ENCODE data around the gene LEUTX. TPM values are rescaled to one million over a fixed set of nuclear protein-coding genes. Genes with fewer than 3 reads are reported as not detected.

LEUTX gene
- total and polyA plus RNA-seq, 4 donors, result not detected

DNA sequence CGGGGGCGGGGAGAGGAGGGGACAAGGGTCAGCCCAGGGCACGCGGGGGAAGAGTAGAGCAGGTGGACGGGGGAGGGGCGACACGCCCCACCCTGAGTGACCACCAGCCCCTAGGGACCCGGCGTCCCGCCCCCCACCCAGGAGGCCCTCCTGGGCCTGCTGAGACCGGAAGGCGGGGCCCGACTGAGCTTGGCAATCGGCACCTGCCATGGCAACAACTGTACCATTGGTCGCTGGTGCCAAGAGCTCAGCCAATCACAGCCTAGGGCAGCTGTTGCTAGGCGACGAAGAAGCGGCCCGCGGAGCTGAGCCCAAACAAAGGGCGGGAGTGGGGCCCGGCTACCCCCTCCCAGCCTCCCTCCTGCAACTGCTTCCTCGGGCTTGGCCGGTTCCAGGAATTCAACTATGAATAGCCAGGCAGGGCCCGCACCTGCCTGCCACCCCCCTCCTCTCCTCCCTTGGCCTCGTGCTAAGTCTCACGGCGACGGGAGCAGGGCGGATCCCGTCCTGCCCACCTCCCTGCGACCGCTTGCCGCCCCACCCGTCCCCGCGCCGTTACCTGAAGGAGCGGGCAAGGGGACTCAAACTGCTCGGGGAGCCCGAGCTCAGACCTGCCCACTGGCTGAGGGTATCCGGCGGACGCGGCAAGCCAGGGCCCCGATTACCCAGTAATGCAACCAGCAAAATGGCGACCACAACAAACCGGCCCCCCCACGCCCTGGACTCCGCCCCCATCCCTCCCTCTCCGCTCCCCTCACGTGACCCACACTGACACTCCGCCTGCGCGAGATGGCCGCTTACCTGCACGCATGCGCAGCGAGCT is 55.0 kb downstream of the LEUTX start, which contains the start of gene DYRK1B:
TSS of gene DYRK1B (minus strand) at position 699 of the 823 bp plus-strand sequence. CDS start 2,295 bp downstream, outside the sequence.
- TF ChIP-seq RAD21 (IDR thresholded peaks at IDR 0.05) (no peak), TAF1 (conservative IDR thresholded peaks at IDR 0.05) (no peak), YY1 (IDR thresholded peaks at IDR 0.05) (peak; percentile 99), HNF4A (conservative IDR thresholded peaks at IDR 0.05) (peak in 1 of 2 donors; percentile 38), SP1 (IDR thresholded peaks at IDR 0.05) (peak; percentile 77), HNF4G (IDR thresholded peaks at IDR 0.05) (no peak)
- TF ChIP-seq, protein P1, sequence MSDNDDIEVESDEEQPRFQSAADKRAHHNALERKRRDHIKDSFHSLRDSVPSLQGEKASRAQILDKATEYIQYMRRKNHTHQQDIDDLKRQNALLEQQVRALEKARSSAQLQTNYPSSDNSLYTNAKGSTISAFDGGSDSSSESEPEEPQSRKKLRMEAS (IDR thresholded peaks at IDR 0.05), result peak; percentile 75
- TF ChIP-seq, protein P2, sequence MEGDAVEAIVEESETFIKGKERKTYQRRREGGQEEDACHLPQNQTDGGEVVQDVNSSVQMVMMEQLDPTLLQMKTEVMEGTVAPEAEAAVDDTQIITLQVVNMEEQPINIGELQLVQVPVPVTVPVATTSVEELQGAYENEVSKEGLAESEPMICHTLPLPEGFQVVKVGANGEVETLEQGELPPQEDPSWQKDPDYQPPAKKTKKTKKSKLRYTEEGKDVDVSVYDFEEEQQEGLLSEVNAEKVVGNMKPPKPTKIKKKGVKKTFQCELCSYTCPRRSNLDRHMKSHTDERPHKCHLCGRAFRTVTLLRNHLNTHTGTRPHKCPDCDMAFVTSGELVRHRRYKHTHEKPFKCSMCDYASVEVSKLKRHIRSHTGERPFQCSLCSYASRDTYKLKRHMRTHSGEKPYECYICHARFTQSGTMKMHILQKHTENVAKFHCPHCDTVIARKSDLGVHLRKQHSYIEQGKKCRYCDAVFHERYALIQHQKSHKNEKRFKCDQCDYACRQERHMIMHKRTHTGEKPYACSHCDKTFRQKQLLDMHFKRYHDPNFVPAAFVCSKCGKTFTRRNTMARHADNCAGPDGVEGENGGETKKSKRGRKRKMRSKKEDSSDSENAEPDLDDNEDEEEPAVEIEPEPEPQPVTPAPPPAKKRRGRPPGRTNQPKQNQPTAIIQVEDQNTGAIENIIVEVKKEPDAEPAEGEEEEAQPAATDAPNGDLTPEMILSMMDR (IDR thresholded peaks at IDR 0.05; ENCODE audit: low read depth, low read length, missing input control), result no peak
- TF ChIP-seq, protein P3, sequence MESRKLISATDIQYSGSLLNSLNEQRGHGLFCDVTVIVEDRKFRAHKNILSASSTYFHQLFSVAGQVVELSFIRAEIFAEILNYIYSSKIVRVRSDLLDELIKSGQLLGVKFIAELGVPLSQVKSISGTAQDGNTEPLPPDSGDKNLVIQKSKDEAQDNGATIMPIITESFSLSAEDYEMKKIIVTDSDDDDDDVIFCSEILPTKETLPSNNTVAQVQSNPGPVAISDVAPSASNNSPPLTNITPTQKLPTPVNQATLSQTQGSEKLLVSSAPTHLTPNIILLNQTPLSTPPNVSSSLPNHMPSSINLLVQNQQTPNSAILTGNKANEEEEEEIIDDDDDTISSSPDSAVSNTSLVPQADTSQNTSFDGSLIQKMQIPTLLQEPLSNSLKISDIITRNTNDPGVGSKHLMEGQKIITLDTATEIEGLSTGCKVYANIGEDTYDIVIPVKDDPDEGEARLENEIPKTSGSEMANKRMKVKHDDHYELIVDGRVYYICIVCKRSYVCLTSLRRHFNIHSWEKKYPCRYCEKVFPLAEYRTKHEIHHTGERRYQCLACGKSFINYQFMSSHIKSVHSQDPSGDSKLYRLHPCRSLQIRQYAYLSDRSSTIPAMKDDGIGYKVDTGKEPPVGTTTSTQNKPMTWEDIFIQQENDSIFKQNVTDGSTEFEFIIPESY (IDR thresholded peaks at IDR 0.05), result peak; percentile 61
- Histone ChIP-seq H3K36me3 (ENCODE audit: control insufficient read depth in 4 of 4, insufficient read depth in 3 of 4, low read depth in 1 of 4, low read length in 3 of 4) (peaks cover 10 to 48% (median 17%) of the 10 kb centered on the region in 4 donors), H3K27ac (ENCODE audit: low read depth in 1 of 2, low read length in 2 of 2) (peak within 1 kb of the TSS; percentile 72 to 89), H3K9ac (ENCODE audit: low read depth in 1 of 2, low read length in 2 of 2) (peak within 1 kb of the TSS; percentile 30 to 58), H3K4me1 (ENCODE audit: control insufficient read depth in 4 of 4, insufficient read depth in 4 of 4, low read length in 3 of 4) (peaks cover 4 to 19% (median 17%) of the 10 kb centered on the region in 4 donors), H3K27me3 (ENCODE audit: control insufficient read depth in 4 of 4, insufficient read depth in 4 of 4, low read length in 3 of 4) (no peaks in the 10 kb centered on the region), H3K9me3 (ENCODE audit: control insufficient read depth in 4 of 4, low read length in 3 of 4) (no peaks in the 10 kb centered on the region), H3K4me3 (ENCODE audit: low read depth in 1 of 3, low read length in 3 of 3) (peak within 1 kb of the TSS; percentile 77 to 89 (median 81))
- peak; percentile 94 for DNase-seq (ENCODE audit: low spot score)
- whole genome bisulfite sequencing, result under 1% methylated on average over 59 of the region's 59 CpGs

DNA sequence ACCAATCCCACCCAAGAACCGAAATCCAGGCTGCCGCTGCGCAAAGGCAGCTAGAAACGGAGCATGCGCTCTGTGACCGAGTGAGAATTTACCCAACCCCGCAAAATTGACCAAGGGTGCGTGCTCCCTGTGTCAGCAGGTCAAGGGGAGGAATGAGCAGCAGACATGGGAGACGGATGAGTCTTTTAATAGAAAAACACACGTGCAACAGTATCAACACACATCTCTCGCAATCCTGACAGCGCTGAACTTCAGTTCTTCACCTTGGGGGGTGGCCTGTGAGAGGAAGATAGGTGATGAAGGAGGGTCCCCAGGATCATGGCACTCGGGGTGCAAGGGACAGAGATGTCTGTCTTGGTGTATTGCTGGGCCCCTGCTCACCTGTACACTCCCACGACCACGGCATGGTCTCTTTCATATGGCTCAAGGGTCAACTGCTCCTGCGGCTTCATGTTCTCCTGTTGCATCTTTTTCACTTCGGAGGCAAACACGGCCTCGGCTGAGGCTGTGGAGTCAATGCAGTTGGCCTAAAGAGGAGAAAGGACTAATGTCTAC is 55.7 kb downstream of the LEUTX start:
- DNase-seq (ENCODE audit: low spot score), result no peak
- 43% methylated on average over 19 of the region's 19 CpGs for WGBS

More for the DNA sequence above, 55.7 kb downstream of the LEUTX start:
- H3K36me3 ChIP-seq (ENCODE audit: control insufficient read depth in 4 of 4, insufficient read depth in 3 of 4, low read depth in 1 of 4, low read length in 3 of 4), result peaks cover 10 to 55% (median 20%) of the 10 kb centered on the region in 4 donors
- peak overlapping the region in 1 of 2 donors; percentile 58 for H3K9ac ChIP-seq (ENCODE audit: low read depth in 1 of 2, low read length in 2 of 2)
- TF ChIP-seq RXRA (IDR thresholded peaks at IDR 0.05) (peak; percentile 49 to 74), YY1 (IDR thresholded peaks at IDR 0.05) (peak; percentile 64), NR2F2 (IDR thresholded peaks at IDR 0.05) (peak; percentile 39), JUND (IDR thresholded peaks at IDR 0.05) (no peak)
- no peaks in the 10 kb centered on the region for H3K9me3 ChIP-seq (ENCODE audit: control insufficient read depth in 4 of 4, low read length in 3 of 4)
- H3K4me3 ChIP-seq (ENCODE audit: low read depth in 1 of 3, low read length in 3 of 3), result peak overlapping the region in 2 of 3 donors; percentile 77 to 81
- peak overlapping the region; percentile 72 to 89 for H3K27ac ChIP-seq (ENCODE audit: low read depth in 1 of 2, low read length in 2 of 2)
- H3K4me1 ChIP-seq (ENCODE audit: control insufficient read depth in 4 of 4, insufficient read depth in 4 of 4, low read length in 3 of 4), result peaks cover 4 to 19% (median 17%) of the 10 kb centered on the region in 4 donors
- no peaks in the 10 kb centered on the region for H3K27me3 ChIP-seq (ENCODE audit: control insufficient read depth in 4 of 4, insufficient read depth in 4 of 4, low read length in 3 of 4)

Small RNAs within 50 kb of the gene (small RNA-seq; reads per million reads assigned to genes)
- gene MIR6719, result not detected

Other genes starting within 250 kb of the LEUTX start
- gene EID2B, start 246.0 kb upstream of the LEUTX start, total RNA-seq, result 1 to 10 TPM; 1.1 to 1.4 TPM
- 1 to 10 TPM in 1 of 2 donors, under 1 TPM in 1; 0.38 to 1.1 TPM for gene EID2B, start 246.0 kb upstream of the LEUTX start, polyA plus RNA-seq
- gene EID2, start 238.7 kb upstream of the LEUTX start, total RNA-seq, result 1 to 10 TPM; 3.3 to 8.5 TPM
- gene EID2, start 238.7 kb upstream of the LEUTX start, polyA plus RNA-seq, result 1 to 10 TPM; 1.5 to 5.7 TPM
- gene LGALS13, start 176.3 kb upstream of the LEUTX start, total RNA-seq, result not detected
- not detected for gene LGALS13, start 176.3 kb upstream of the LEUTX start, polyA plus RNA-seq
- gene LGALS16, start 122.9 kb upstream of the LEUTX start, total RNA-seq, result not detected
- gene LGALS16, start 122.9 kb upstream of the LEUTX start, polyA plus RNA-seq, result not detected
- gene LGALS14, start 74.4 kb upstream of the LEUTX start, total RNA-seq, result not detected
- gene LGALS14, start 74.4 kb upstream of the LEUTX start, polyA plus RNA-seq, result not detected
- 10 to 100 TPM in 1 of 2 donors, not detected in 1; 13.6 TPM for gene CLC, start 40.8 kb upstream of the LEUTX start, total RNA-seq
- gene CLC, start 40.8 kb upstream of the LEUTX start, polyA plus RNA-seq, result under 1 TPM in 1 of 2 donors, not detected in 1; 0.60 TPM
- gene DYRK1B, start 55.3 kb downstream of the LEUTX start, total RNA-seq, result 1 to 10 TPM; 3.7 to 7.6 TPM
- gene DYRK1B, start 55.3 kb downstream of the LEUTX start, polyA plus RNA-seq, result 1 to 10 TPM; 2.8 TPM
- 10 to 100 TPM; 36.1 to 96.2 TPM for gene FBL, start 67.5 kb downstream of the LEUTX start, total RNA-seq
- 10 to 100 TPM; 23.3 to 79.3 TPM for gene FBL, start 67.5 kb downstream of the LEUTX start, polyA plus RNA-seq
- gene FCGBP, start 155.8 kb downstream of the LEUTX start, total RNA-seq, result 10 to 100 TPM in 1 of 2 donors, 1 to 10 TPM in 1; 1.5 to 32.9 TPM
- under 1 TPM; 0.08 to 0.39 TPM for gene FCGBP, start 155.8 kb downstream of the LEUTX start, polyA plus RNA-seq
- 10 to 100 TPM; 70.7 to 88.7 TPM for gene PSMC4, start 192.3 kb downstream of the LEUTX start, total RNA-seq
- 10 to 100 TPM; 46.0 to 89.3 TPM for gene PSMC4, start 192.3 kb downstream of the LEUTX start, polyA plus RNA-seq
- 1 to 10 TPM; 2.3 to 4.9 TPM for gene ZNF546, start 218.2 kb downstream of the LEUTX start, total RNA-seq
- gene ZNF546, start 218.2 kb downstream of the LEUTX start, polyA plus RNA-seq, result 1 to 10 TPM; 1.1 to 2.0 TPM

All from liver (tissue), 10 donors.